Ascending aorta (tissue), 2 donors: Measurements from ENCODE around the gene FSHR. TPM values are rescaled to one million over a fixed set of nuclear protein-coding genes. Genes with fewer than 3 reads are reported as not detected.

Experiments used
- DNase-seq, 2 donors: peaks; one replicate each; pipeline ENCODE4 v3.0.0-alpha.2; 2019; ENCODE audit warnings: low spot score in 2 of 2
- H3K27ac ChIP-seq, 2 donors: fragments of 200-600 bp; sonication (generic); one replicate each; pipeline ENCODE4 v1.5.1; 2016 to 2017; ENCODE audit warnings: mild to moderate bottlenecking in 1 of 2
- H3K27me3 ChIP-seq: fragments of 200-600 bp; sonication (generic); one replicate; pipeline ENCODE4 v1.5.1; 2017
- H3K36me3 ChIP-seq, 2 donors: fragments of 200-600 bp; sonication (generic); one replicate each; pipeline ENCODE4 v1.5.1; 2016
- H3K4me1 ChIP-seq, 2 donors: fragments of 200-600 bp; sonication (generic); one replicate each; pipeline ENCODE4 v1.5.1; 2016 to 2017; ENCODE audit warnings: mild to moderate bottlenecking in 1 of 2
- H3K4me3 ChIP-seq, 2 donors: fragments of 200-600 bp; sonication (generic); one replicate each; pipeline ENCODE4 v1.5.1; 2016 to 2017; ENCODE audit warnings: mild to moderate bottlenecking in 1 of 2
- H3K9me3 ChIP-seq, 2 donors: fragments of 200-600 bp; sonication (generic); one replicate each; pipeline ENCODE4 v1.5.1; 2016
- intact Hi-C: fragments of 100-400 bp; cut with DNase I; formaldehyde crosslinking; loops from one replicate; pipeline ENCODE4 v1.15.1; 2023
- total RNA-seq: library from RNA; depleted of rRNA; stranded (reverse); fragments of >200 nt; gene quantifications from one replicate; pipeline ENCODE4 v1.1.0, GENCODE V29; 2016
- TF ChIP-seq, protein P1 (sequence below), 3 experiments: fragments of 200-600 bp in 2 of 3; fragments of 450-650 bp in 1 of 3; sonication (generic) in 2 of 3; IDR thresholded peaks; one replicate each; pipeline ENCODE4 v1.5.1; 2016 to 2019; ENCODE audit warnings: antibody characterized with exemption in 3 of 3, mild to moderate bottlenecking in 1 of 3, moderate library complexity in 1 of 3

FSHR gene
- total RNA-seq, 1 donor from 2014 or later = not detected

DNA sequence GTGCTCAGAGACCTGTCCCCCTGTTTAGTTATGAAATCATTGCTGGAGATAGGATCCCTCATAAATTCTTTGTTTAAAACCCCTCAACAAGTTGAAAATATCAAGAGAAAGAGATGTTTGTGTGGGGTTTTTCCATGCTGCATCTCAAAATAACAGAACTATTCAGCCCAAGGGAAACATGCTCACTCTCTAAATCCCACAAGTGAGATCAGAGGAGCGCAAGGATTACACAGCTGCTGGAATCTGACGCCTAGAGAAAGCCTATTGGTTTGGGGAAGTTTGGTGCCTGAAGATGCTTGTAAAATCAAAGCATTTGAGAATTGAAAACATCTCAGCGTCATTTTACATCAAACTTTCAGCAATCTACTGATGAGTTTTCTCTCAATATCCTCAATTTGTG lies 7.9 kb downstream of the FSHR start:
- Histone ChIP-seq H3K27ac (no peak overlapping the region), H3K27me3 (no peaks in the 10 kb centered on the region), H3K4me3 (no peak overlapping the region), H3K4me1 (no peaks in the 10 kb centered on the region), H3K36me3 (no peaks in the 10 kb centered on the region), H3K9me3 (no peaks in the 10 kb centered on the region)
- no peak for DNase-seq
- intact Hi-C loops = no loop called here
- TF ChIP-seq, protein P1, sequence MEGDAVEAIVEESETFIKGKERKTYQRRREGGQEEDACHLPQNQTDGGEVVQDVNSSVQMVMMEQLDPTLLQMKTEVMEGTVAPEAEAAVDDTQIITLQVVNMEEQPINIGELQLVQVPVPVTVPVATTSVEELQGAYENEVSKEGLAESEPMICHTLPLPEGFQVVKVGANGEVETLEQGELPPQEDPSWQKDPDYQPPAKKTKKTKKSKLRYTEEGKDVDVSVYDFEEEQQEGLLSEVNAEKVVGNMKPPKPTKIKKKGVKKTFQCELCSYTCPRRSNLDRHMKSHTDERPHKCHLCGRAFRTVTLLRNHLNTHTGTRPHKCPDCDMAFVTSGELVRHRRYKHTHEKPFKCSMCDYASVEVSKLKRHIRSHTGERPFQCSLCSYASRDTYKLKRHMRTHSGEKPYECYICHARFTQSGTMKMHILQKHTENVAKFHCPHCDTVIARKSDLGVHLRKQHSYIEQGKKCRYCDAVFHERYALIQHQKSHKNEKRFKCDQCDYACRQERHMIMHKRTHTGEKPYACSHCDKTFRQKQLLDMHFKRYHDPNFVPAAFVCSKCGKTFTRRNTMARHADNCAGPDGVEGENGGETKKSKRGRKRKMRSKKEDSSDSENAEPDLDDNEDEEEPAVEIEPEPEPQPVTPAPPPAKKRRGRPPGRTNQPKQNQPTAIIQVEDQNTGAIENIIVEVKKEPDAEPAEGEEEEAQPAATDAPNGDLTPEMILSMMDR (IDR thresholded peaks at IDR 0.05) = no peak

DNA sequence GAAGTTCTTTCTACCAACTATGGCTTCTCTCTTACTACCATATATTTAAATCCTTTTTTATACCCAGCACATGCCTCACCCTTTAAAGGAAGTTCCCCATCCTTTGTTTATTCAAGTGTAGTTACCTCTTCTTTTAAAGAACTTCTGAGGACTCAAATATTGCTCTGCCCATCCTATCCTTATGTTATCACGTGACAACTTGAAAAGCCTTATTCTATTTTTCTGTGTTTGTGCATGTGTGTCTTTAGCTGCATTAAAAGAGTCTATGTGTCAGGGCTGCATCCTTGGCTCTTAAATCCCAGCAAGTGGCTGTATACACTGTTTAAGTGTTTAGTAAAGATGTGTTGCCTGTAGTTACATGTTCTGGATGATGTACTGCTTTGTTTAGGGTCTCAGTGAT lies 22.5 kb downstream of the FSHR start:
- Histone ChIP-seq H3K36me3 (no peaks in the 10 kb centered on the region), H3K27ac (no peak overlapping the region), H3K27me3 (no peaks in the 10 kb centered on the region), H3K4me1 (no peaks in the 10 kb centered on the region), H3K4me3 (no peak overlapping the region), H3K9me3 (peaks cover 0 to 5% of the 10 kb centered on the region in 2 donors)
- TF ChIP-seq, protein P1 (IDR thresholded peaks at IDR 0.05) = no peak
- DNase-seq = no peak
- intact Hi-C loops = no loop called here

DNA sequence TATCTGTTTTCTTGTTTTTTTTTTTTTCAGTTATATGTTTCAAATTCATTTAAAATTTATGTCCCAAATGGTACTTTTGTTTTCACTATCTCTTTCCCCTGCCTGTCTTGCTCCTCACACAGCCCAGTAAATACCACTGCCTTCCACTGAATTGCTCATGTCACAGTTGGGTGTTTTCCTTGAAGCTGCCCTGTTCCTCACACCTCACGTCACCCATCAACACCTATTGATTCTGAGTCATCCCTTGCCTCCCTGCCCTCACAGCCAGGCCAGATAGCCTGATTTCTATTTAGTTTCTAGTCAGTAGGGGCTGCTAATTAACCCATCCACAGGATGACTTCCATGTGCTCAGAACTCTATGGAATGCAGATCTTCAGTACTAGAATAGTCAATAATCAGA lies 25.3 kb downstream of the FSHR start:
- H3K9me3 ChIP-seq = peaks cover 0 to 5% of the 10 kb centered on the region in 2 donors

DNA sequence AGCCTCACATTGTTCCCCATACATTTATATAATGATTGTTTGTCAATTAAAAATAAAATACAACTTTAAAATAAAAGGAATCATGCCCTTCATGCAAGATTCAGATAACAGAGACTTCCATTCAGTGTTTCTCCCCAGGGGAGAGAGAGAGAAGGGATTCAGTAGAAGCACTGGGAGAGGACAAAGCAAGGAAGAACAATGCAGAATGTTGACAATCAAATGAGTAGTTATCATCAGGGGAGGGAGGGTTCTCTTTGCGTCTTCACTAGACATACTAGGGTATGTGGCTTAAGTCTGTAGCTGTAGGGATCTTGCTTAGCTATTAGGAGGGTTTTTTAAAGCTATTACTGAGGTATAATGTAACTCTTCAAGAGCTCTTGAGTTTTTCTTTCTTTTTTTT lies 30.7 kb downstream of the FSHR start:
- Histone ChIP-seq H3K36me3 (no peaks in the 10 kb centered on the region), H3K27ac (no peak overlapping the region), H3K9me3 (no peaks in the 10 kb centered on the region), H3K4me3 (no peak overlapping the region), H3K4me1 (no peaks in the 10 kb centered on the region), H3K27me3 (no peaks in the 10 kb centered on the region)
- DNase-seq = no peak
- intact Hi-C loops = no loop called here
- TF ChIP-seq, protein P1 (IDR thresholded peaks at IDR 0.05) = no peak

More for the DNA sequence above, 25.3 kb downstream of the FSHR start:
- TF ChIP-seq, protein P1 (IDR thresholded peaks at IDR 0.05) = no peak
- no peak overlapping the region for H3K27ac ChIP-seq
- H3K4me3 ChIP-seq = no peak overlapping the region
- no peaks in the 10 kb centered on the region for H3K4me1 ChIP-seq
- H3K27me3 ChIP-seq = no peaks in the 10 kb centered on the region
- intact Hi-C loops = no loop called here
- H3K36me3 ChIP-seq = no peaks in the 10 kb centered on the region
- DNase-seq = no peak

DNA sequence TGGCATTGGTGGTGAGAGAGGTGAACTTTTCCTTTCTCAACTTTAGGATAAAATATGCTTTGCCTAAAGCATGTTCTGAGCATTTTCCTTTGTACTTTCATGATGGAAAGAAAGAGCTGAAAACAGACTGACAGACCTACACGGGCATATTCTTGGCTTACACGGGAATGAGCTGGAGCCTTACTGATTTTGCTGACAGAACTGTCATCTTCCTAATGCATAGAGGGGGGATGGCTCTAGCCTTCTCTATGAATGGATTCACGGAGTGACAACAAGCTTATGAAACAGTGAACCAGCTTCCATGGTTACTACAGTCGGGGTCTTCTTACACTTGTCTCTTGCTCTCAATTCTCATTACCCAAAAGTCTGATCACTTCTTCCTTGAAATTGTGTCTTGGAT lies 32.2 kb downstream of the FSHR start:
- no peaks in the 10 kb centered on the region for H3K9me3 ChIP-seq
- no peak for DNase-seq
- H3K27ac ChIP-seq = no peak overlapping the region
- intact Hi-C loops = no loop called here
- H3K36me3 ChIP-seq = no peaks in the 10 kb centered on the region
- H3K4me1 ChIP-seq = no peaks in the 10 kb centered on the region
- no peak overlapping the region for H3K4me3 ChIP-seq
- no peaks in the 10 kb centered on the region for H3K27me3 ChIP-seq
- TF ChIP-seq, protein P1 (IDR thresholded peaks at IDR 0.05) = no peak

DNA sequence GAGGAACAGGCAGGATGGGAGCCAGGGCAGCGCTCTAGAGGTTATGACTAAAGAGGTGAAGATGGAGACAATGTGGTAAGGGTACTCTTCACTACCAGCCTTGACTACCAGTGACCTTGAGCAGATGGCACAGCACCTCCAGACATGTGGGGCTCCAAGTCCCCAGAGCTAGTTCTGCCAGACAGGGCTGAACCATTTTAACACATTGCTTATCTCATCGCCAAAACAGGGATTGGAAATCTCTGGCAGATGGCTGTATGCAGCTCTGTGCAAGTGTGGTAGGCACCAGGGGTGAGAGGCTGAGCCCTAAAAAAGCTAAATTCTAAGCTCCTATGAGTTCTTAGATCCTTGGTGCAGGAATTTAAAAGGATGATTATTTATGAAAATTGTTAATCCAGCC lies 41.3 kb downstream of the FSHR start:
- Histone ChIP-seq H3K36me3 (no peaks in the 10 kb centered on the region), H3K4me3 (no peak overlapping the region), H3K27ac (no peak overlapping the region), H3K4me1 (no peaks in the 10 kb centered on the region), H3K27me3 (no peaks in the 10 kb centered on the region), H3K9me3 (no peaks in the 10 kb centered on the region)
- TF ChIP-seq, protein P1 (IDR thresholded peaks at IDR 0.05) = no peak
- intact Hi-C loops = no loop called here
- DNase-seq = no peak
